A549 (cell line): Measurements from ENCODE around the gene OLFM1. TPM values are rescaled to one million over a fixed set of nuclear protein-coding genes. Genes with fewer than 3 reads are reported as not detected.

Experiments
- ATAC-seq, 2 experiments: fragments of 200-7000 bp in 1 of 2; fragments of >200 bp in 1 of 2; cut with Nextera tagmentation in 1 of 2; cut with Tn5 transposase in 1 of 2; 3 replicates each; pipeline versions ENCODE4 v1.8.0 to v1.9.1; 2018 to 2020; ENCODE audit warnings: mild to moderate bottlenecking in 1 of 2, moderate library complexity in 1 of 2
- CTCF ChIA-PET: fragments of 300-600 bp; sonication (Branson Sonifier 250); formaldehyde crosslinking; extraction: SDS; loops from one replicate; lab custom pipeline; 2021; ENCODE audit warnings: antibody characterized with exemption, inconsistent platforms; lab: Yijun Ruan, JAX
- POLR2A ChIA-PET: fragments of 350-600 bp; formaldehyde crosslinking; extraction: SDS; loops from one replicate; lab custom pipeline; 2021; ENCODE audit warnings: antibody characterized with exemption, inconsistent platforms; lab: Yijun Ruan, JAX
- DNase-seq, 2 experiments: peaks; one replicate each; pipeline versions ENCODE4 v3.0.0 to v3.0.0-alpha.2; 2011 to 2016; ENCODE audit warnings: low read depth in 1 of 2, low spot score in 1 of 2
- FAIRE-seq: peaks from 2 replicates; lab custom pipeline; 2011; peaks lifted over from hg19 to GRCh38; lab: Jason Lieb, UNC
- H3K27ac ChIP-seq, 2 experiments: fragments of >200 bp; sonication (Bioruptor Twin); formaldehyde crosslinking; 3 replicates each; pipeline ENCODE4 v1.5.1; 2016 to 2017
- H3K4me1 ChIP-seq: fragments of >200 bp; sonication (Bioruptor Twin); formaldehyde crosslinking; 3 replicates; pipeline ENCODE4 v1.6.1; 2016
- H3K4me2 ChIP-seq: fragments of >200 bp; sonication (Bioruptor Twin); formaldehyde crosslinking; 3 replicates; pipeline ENCODE4 v1.6.1; 2016
- H3K4me3 ChIP-seq: fragments of >200 bp; sonication (Bioruptor Twin); formaldehyde crosslinking; 3 replicates; pipeline ENCODE4 v1.5.1; 2016
- H3K9me3 ChIP-seq: fragments of >200 bp; sonication (Bioruptor Twin); formaldehyde crosslinking; 3 replicates; pipeline ENCODE4 v1.6.1; 2016
- ATOH8 ChIP-seq: fragments of 250-450 bp; sonication (Bioruptor Pico); IDR thresholded peaks from 2 replicates; pipeline ENCODE4 v1.5.0; 2020; ENCODE audit warnings: low read depth, mild to moderate bottlenecking, moderate library complexity
- CBX8 ChIP-seq: fragments of 200-600 bp; sonication (generic); IDR thresholded peaks from 2 replicates; pipeline ENCODE4 v1.6.1; 2016
- CEBPB ChIP-seq, 2 experiments: fragments of >200 bp in 1 of 2; sonication (Bioruptor Twin) in 1 of 2; formaldehyde crosslinking in 1 of 2; IDR thresholded peaks; 2 replicates each; pipeline ENCODE4 v1.6.1; 2012 to 2016
- CHD2 ChIP-seq: fragments of 150-350 bp; IDR thresholded peaks from 2 replicates; pipeline ENCODE4 v1.6.1; 2014; ENCODE audit warnings: low read length; ENCODE audit not compliant: partially characterized antibody
- FOSL2 ChIP-seq, 2 experiments: fragments of 450-650 bp in 1 of 2; fragments of >200 bp in 1 of 2; sonication (Bioruptor Twin) in 1 of 2; formaldehyde crosslinking; IDR thresholded peaks; 2 replicates each; pipeline versions ENCODE4 v1.5.0 to v1.6.1; 2016 to 2020; ENCODE audit warnings: mild to moderate bottlenecking in 1 of 2, moderate library complexity in 1 of 2
- HDAC2 ChIP-seq: fragments of 200-600 bp; sonication (generic); IDR thresholded peaks from 2 replicates; pipeline ENCODE4 v1.6.1; 2016
- HES2 ChIP-seq: fragments of >200 bp; sonication (Bioruptor Twin); formaldehyde crosslinking; IDR thresholded peaks from 2 replicates; pipeline ENCODE4 v1.6.1; 2016
- HOXA7 ChIP-seq: fragments of 250-450 bp; sonication (Bioruptor Pico); IDR thresholded peaks from 2 replicates; pipeline ENCODE4 v1.5.0; 2020; ENCODE audit warnings: mild to moderate bottlenecking, moderate library complexity
- JUN ChIP-seq, 2 experiments: fragments of >200 bp; sonication (Bioruptor Twin); formaldehyde crosslinking; IDR thresholded peaks; 2 replicates in 1 of 2; 3 replicates in 1 of 2; pipeline ENCODE4 v1.6.1; 2016 to 2017
- JUNB ChIP-seq: fragments of >200 bp; sonication (Bioruptor Twin); formaldehyde crosslinking; IDR thresholded peaks from 2 replicates; pipeline ENCODE4 v1.6.1; 2016
- MAX ChIP-seq: IDR thresholded peaks from 2 replicates; pipeline ENCODE4 v1.6.1; 2012
- MAZ ChIP-seq: fragments of 150-350 bp; IDR thresholded peaks from 2 replicates; pipeline ENCODE4 v1.6.1; 2014; ENCODE audit warnings: antibody characterized with exemption, low read depth, low read length, borderline replicate concordance
- NPAS2 ChIP-seq: fragments of 250-450 bp; sonication (Bioruptor Pico); IDR thresholded peaks from 2 replicates; pipeline ENCODE4 v1.8.0; 2022; ENCODE audit warnings: mild to moderate bottlenecking, moderate library complexity, borderline replicate concordance
- NR3C1 ChIP-seq: fragments of >200 bp; sonication (Bioruptor Twin); formaldehyde crosslinking; IDR thresholded peaks from 3 replicates; pipeline ENCODE4 v1.6.1; 2017
- PBX3 ChIP-seq: IDR thresholded peaks from 2 replicates; pipeline ENCODE4 v1.6.1; 2012
- POLR2A ChIP-seq: IDR thresholded peaks from 2 replicates; pipeline ENCODE4 v1.6.1; 2012; ENCODE audit warnings: mild to moderate bottlenecking, low read length
- POLR2AphosphoS2 ChIP-seq: conservative IDR thresholded peaks from 2 replicates; pipeline ENCODE4 v1.6.1; 2012; ENCODE audit warnings: low read length, improper control_type of control experiment, inconsistent platforms
- RAD21 ChIP-seq, 2 experiments: fragments of >200 bp in 1 of 2; sonication (Bioruptor Twin) in 1 of 2; formaldehyde crosslinking in 1 of 2; IDR thresholded peaks in 1 of 2; conservative IDR thresholded peaks in 1 of 2; 2 replicates in 1 of 2; 3 replicates in 1 of 2; pipeline ENCODE4 v1.6.1; 2012 to 2018; ENCODE audit warnings: inconsistent platforms in 1 of 2
- RARB ChIP-seq: fragments of 250-450 bp; sonication (Bioruptor Pico); IDR thresholded peaks from 2 replicates; pipeline ENCODE4 v1.8.0; 2021; ENCODE audit warnings: mild to moderate bottlenecking, moderate library complexity
- RCOR1 ChIP-seq: fragments of 150-350 bp; IDR thresholded peaks from 2 replicates; pipeline ENCODE4 v1.6.1; 2014; ENCODE audit warnings: antibody characterized with exemption, low read length, low read depth
- RNF2 ChIP-seq: fragments of 200-600 bp; sonication (generic); IDR thresholded peaks from 2 replicates; pipeline ENCODE4 v1.6.1; 2016; ENCODE audit warnings: low read depth, mild to moderate bottlenecking, antibody characterized with exemption, moderate library complexity, borderline replicate concordance
- SMC3 ChIP-seq: fragments of >200 bp; sonication (Bioruptor Twin); formaldehyde crosslinking; IDR thresholded peaks from 3 replicates; pipeline ENCODE4 v1.6.1; 2018; ENCODE audit warnings: inconsistent platforms
- ZFP36 ChIP-seq: fragments of 450-650 bp; IDR thresholded peaks from 2 replicates; pipeline ENCODE4 v1.6.1; 2014; ENCODE audit warnings: borderline replicate concordance; ENCODE audit not compliant: partially characterized antibody
- ZSCAN20 ChIP-seq: fragments of 250-450 bp; sonication (Bioruptor Pico); IDR thresholded peaks from 2 replicates; pipeline ENCODE4 v1.8.0; 2022; ENCODE audit warnings: mild to moderate bottlenecking, moderate library complexity
- WGBS: methylation state at CpG from one replicate; pipeline ENCODE4 v1.1.6; 2017; ENCODE audit errors: missing lambda C conversion rate; 5-methylcytosine and 5-hydroxymethylcytosine counted together
- polyA plus RNA-seq, 4 experiments: library from polyadenylated mRNA; depleted of rRNA in 3 of 4; stranded (reverse); fragments of >200 nt; fragmentation: RNase III in 1 of 4; extraction: RNeasy Plus Mini Kit Qiagen cat#74134 plus additional on column Dnase treatment in 1 of 4; gene quantifications; 2 replicates in 3 of 4; 3 replicates in 1 of 4; pipeline ENCODE4 v1.2.3, GENCODE V29; 2011 to 2017

OLFM1 gene
- polyA plus RNA-seq, 2 of the 4 experiments (the other 2 are of a cell fraction), result 2.7 to 10.5 TPM

- H3K9me3 ChIP-seq, result no peaks in the 10 kb centered on the region
- ATAC-seq (no peak), FAIRE-seq (no peak), DNase-seq (no peak)
- no peak overlapping the region for H3K27ac ChIP-seq
- peaks cover 9% of the 10 kb centered on the region; the same call in 1 of the 3 replicates for H3K4me1 ChIP-seq
- no peak for TF ChIP-seq RAD21 (conservative IDR thresholded peaks at IDR 0.05 in 1 of 2, IDR thresholded peaks at IDR 0.05 in 1 of 2)
- TF ChIP-seq RCOR1, result no peak
- TF ChIP-seq NR3C1, result no peak
- TF ChIP-seq ZSCAN20, result no peak
- TF ChIP-seq CEBPB (IDR thresholded peaks at IDR 0.05), result no peak
- no peak for TF ChIP-seq ZFP36
- TF ChIP-seq SMC3, result no peak
- no peak for TF ChIP-seq CBX8
- no peak for TF ChIP-seq JUN (IDR thresholded peaks at IDR 0.05)
- no peak for TF ChIP-seq FOSL2 (IDR thresholded peaks at IDR 0.05)
- no peak for TF ChIP-seq FOSL2 (CRISPR knock-in tag; IDR thresholded peaks at IDR 0.05)
- TF ChIP-seq JUNB, result no peak
- no peak for TF ChIP-seq HES2
- TF ChIP-seq POLR2AphosphoS2, result no peak
- no peak for TF ChIP-seq NPAS2 (CRISPR knock-in tag)
- no peak for TF ChIP-seq PBX3
- no peak for TF ChIP-seq HOXA7 (CRISPR knock-in tag)
- 54% methylated on average over 6 of the region's 6 CpGs for WGBS
- H3K4me2 ChIP-seq, result no peak overlapping the region
- no peak overlapping the region for H3K4me3 ChIP-seq
- POLR2A ChIA-PET, result no interaction called here
- CTCF ChIA-PET, result interaction anchor here (0.6 to 1.8 kb wide), 3 partner anchors 9 to 180 kb away, joined by 3 to 7 read pairs (median 3); no protein-coding TSS in a partner anchor
Observed at GRCh38 chr9:135151757-135152613, 64.5 kb downstream of the OLFM1 start.

- Histone ChIP-seq H3K4me3 (no peak overlapping the region), H3K27ac (no peak overlapping the region), H3K9me3 (no peaks in the 10 kb centered on the region), H3K4me2 (no peak overlapping the region), H3K4me1 (peaks cover 9% of the 10 kb centered on the region; the same call in 1 of the 3 replicates)
- FAIRE-seq (no peak), DNase-seq (peak in 1 of 2 experiments; percentile 39), ATAC-seq (peak; percentile 25 to 41; a peak in 3 of 6 replicates)
- no peak for TF ChIP-seq CHD2
- TF ChIP-seq ZSCAN20, result no peak
- TF ChIP-seq POLR2A, result no peak
- TF ChIP-seq HDAC2, result no peak
- no peak for TF ChIP-seq ATOH8
- no peak for TF ChIP-seq RNF2
- TF ChIP-seq MAZ, result no peak
- TF ChIP-seq RARB (CRISPR knock-in tag), result no peak
- no peak for TF ChIP-seq MAX
- TF ChIP-seq JUN (IDR thresholded peaks at IDR 0.05), result no peak
- ChIA-PET CTCF (interaction anchor here (0.6 to 1.8 kb wide), 3 partner anchors 10 to 180 kb away, joined by 3 to 7 read pairs (median 3); no protein-coding TSS in a partner anchor), POLR2A (no interaction called here)
- 53% methylated on average over 14 of the region's 17 CpGs for WGBS
Observed at GRCh38 chr9:135152614-135153334, 65.3 kb downstream of the OLFM1 start.
